Mesendoderm (in vitro differentiated cells): ENCODE measurements around the gene STARD9.
A peak's percentile ranks its signal among the peaks of the same experiment; 100 is the strongest.

Experiments used
- DNase-seq: peaks from one replicate; pipeline ENCODE4 v3.0.0; 2013
- H2AK5ac ChIP-seq: 2 replicates; pipeline ENCODE4 v1.6.1; 2013; ENCODE audit warnings: low read length, inconsistent platforms
- H2BK120ac ChIP-seq: 2 replicates; pipeline ENCODE4 v1.6.1; 2013; ENCODE audit warnings: low read depth, mild to moderate bottlenecking, low read length, moderate library complexity, mixed read lengths
- H2BK15ac ChIP-seq: replicated peaks from 2 replicates; pipeline ENCODE4 v1.6.1; 2013; ENCODE audit warnings: low read depth, mild to moderate bottlenecking, moderate library complexity
- H2BK5ac ChIP-seq: 2 replicates; pipeline ENCODE4 v1.6.1; 2013; ENCODE audit warnings: low read length, inconsistent platforms
- H3K18ac ChIP-seq: 2 replicates; pipeline ENCODE4 v1.6.1; 2013; ENCODE audit warnings: mild to moderate bottlenecking, low read length, mixed read lengths
- H3K23ac ChIP-seq: one replicate; pipeline ENCODE4 v1.6.1; 2013; ENCODE audit warnings: low read length
- H3K27ac ChIP-seq: 2 replicates; pipeline ENCODE4 v1.5.1; 2013; ENCODE audit warnings: low read depth, mild to moderate bottlenecking, inconsistent platforms, low read length, moderate library complexity
- H3K27me3 ChIP-seq: 2 replicates; pipeline ENCODE4 v1.6.1; 2013; ENCODE audit warnings: low read length, control low read depth, mild to moderate bottlenecking, inconsistent platforms; ENCODE audit not compliant: insufficient read depth, poor library complexity
- H3K36me3 ChIP-seq: 2 replicates; pipeline ENCODE4 v1.6.1; 2013; ENCODE audit warnings: low read length, inconsistent platforms; ENCODE audit not compliant: control insufficient read depth, insufficient read depth
- H3K4ac ChIP-seq: one replicate; pipeline ENCODE4 v1.6.1; 2013; ENCODE audit warnings: low read depth, mild to moderate bottlenecking, low read length, moderate library complexity
- H3K4me1 ChIP-seq: 2 replicates; pipeline ENCODE4 v1.6.1; 2013; ENCODE audit warnings: low read depth, low read length, inconsistent platforms; ENCODE audit not compliant: control insufficient read depth
- H3K4me2 ChIP-seq: 2 replicates; pipeline ENCODE4 v1.6.1; 2013; ENCODE audit warnings: low read length
- H3K4me3 ChIP-seq: 2 replicates; pipeline ENCODE4 v1.5.1; 2013; ENCODE audit warnings: mild to moderate bottlenecking, low read length
- H3K56ac ChIP-seq: one replicate; pipeline ENCODE4 v1.6.1; 2013; ENCODE audit warnings: low read length
- H3K79me1 ChIP-seq: 2 replicates; pipeline ENCODE4 v1.6.1; 2013; ENCODE audit warnings: low read length, inconsistent platforms
- H3K79me2 ChIP-seq: 2 replicates; pipeline ENCODE4 v1.6.1; 2013; ENCODE audit warnings: mild to moderate bottlenecking, low read length; ENCODE audit not compliant: control insufficient read depth, insufficient read depth
- H3K9ac ChIP-seq: 2 replicates; pipeline ENCODE4 v1.6.1; 2013; ENCODE audit warnings: low read length, inconsistent platforms
- H4K5ac ChIP-seq: one replicate; pipeline ENCODE4 v1.6.1; 2013; ENCODE audit warnings: low read length
- H4K8ac ChIP-seq: one replicate; pipeline ENCODE4 v1.6.1; 2013; ENCODE audit warnings: low read depth, mild to moderate bottlenecking, control low read depth, low read length, moderate library complexity
- WGBS: extraction: QIAGEN DNeasy Blood & Tissue Kit; methylation state at CpG from one replicate; pipeline ENCODE4 v1.1.7; 2013; ENCODE audit warnings: low lambda C conversion rate, missing lambda C conversion rate; ENCODE audit not compliant: insufficient coverage; ENCODE audit errors: extremely low coverage; 5-methylcytosine and 5-hydroxymethylcytosine counted together

Gene STARD9

DNA sequence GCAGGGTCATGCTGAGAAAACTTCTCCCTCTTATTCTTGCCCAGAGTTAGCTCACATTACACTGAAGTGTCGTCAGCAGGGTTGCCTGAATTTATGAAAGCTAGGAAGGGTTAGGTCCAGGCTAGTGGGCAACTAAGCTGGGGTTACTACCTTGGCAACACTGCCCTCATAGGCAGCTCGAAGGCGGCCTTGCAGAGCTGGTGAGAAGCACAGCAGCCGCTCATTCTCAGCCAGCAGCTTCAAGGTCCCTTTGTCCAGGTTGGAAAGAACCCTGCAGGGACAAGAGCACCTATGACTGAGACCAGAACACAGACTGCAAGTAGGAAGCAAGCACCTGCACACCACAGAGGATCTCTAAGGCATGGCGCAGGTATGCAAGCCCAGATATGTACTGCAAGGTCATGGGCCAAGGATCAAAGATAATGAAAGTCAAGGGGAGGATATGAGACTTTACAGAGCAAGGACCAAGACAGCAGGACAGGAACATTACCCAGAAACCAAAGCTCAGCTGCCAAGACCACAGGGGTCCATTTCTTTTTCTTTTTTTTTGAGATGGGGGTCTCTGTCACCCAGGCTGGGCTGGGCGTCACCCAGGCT is 158.8 kb downstream of the STARD9 start:
- no CpG with 5 or more reads among the region's 6 CpGs for WGBS
- Histone ChIP-seq H3K23ac (no peak overlapping the region), H3K9ac (no peak overlapping the region), H2AK5ac (no peak overlapping the region), H2BK15ac (no peak overlapping the region), H3K18ac (no peak overlapping the region), H2BK120ac (no peak overlapping the region), H4K8ac (no peak overlapping the region), H3K79me2 (peaks cover 2% of the 10 kb centered on the region), H3K56ac (no peak overlapping the region), H3K79me1 (peaks cover 3% of the 10 kb centered on the region), H3K4me2 (no peak overlapping the region), H3K4me3 (no peak overlapping the region), H2BK5ac (no peak overlapping the region), H3K27ac (no peak overlapping the region), H3K4ac (no peak overlapping the region), H3K36me3 (peaks cover 15% of the 10 kb centered on the region), H3K4me1 (peaks cover 4% of the 10 kb centered on the region), H4K5ac (no peak overlapping the region), H3K27me3 (no peaks in the 10 kb centered on the region)
- no peak for DNase-seq

DNA sequence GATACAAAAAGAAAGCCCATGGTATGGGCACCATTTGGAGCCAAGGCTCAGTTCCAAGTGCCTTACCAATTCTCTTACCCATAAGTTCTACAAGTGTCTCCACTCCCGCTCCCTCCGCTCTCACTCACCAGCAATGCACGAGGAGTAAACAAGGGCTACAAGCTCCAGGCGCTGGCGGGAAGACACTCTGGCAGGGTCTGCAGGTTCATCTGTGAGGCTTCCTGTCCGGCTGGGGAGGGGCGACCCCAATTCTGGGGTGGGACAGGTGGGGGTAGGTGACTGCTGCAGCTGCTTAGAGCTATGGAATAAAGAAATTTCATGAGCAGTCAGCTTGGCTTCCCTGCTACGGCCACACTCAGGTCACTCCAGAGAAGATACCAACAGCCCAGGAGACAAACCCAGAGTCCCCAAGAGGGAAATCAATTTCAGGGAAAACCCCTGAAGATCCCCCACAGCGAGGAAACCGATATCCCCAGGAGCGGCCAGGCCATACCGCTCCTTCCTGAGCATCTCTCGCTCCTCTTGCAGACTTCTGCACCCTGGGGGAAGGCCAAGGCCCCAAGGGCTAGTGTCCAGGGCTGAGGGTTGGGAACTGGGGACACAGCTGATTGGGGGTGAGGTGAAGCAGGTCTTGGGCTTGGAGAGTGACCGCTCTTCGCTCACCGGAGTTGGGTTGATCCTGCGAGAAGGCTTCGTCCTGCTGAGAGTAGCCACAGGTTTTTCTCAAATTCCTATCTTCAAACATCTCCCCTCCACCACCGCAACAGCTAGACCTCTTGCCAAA is 160.2 kb downstream of the STARD9 start:
- Histone ChIP-seq H3K23ac (no peak overlapping the region), H4K8ac (no peak overlapping the region), H3K4me1 (peaks cover 4% of the 10 kb centered on the region), H3K27me3 (no peaks in the 10 kb centered on the region), H4K5ac (no peak overlapping the region), H2BK5ac (no peak overlapping the region), H3K79me1 (peaks cover 3% of the 10 kb centered on the region), H3K79me2 (peaks cover 2% of the 10 kb centered on the region), H2AK5ac (no peak overlapping the region), H3K9ac (peak overlapping the region; percentile 85), H3K18ac (no peak overlapping the region), H3K4me3 (peak overlapping the region; percentile 79), H2BK120ac (no peak overlapping the region), H3K4ac (no peak overlapping the region), H3K27ac (no peak overlapping the region), H2BK15ac (no peak overlapping the region), H3K56ac (peak overlapping the region; percentile 95), H3K36me3 (peaks cover 13% of the 10 kb centered on the region), H3K4me2 (peak overlapping the region; percentile 32)
- DNase-seq: no peak
- no CpG with 5 or more reads among the region's 19 CpGs for WGBS

DNA sequence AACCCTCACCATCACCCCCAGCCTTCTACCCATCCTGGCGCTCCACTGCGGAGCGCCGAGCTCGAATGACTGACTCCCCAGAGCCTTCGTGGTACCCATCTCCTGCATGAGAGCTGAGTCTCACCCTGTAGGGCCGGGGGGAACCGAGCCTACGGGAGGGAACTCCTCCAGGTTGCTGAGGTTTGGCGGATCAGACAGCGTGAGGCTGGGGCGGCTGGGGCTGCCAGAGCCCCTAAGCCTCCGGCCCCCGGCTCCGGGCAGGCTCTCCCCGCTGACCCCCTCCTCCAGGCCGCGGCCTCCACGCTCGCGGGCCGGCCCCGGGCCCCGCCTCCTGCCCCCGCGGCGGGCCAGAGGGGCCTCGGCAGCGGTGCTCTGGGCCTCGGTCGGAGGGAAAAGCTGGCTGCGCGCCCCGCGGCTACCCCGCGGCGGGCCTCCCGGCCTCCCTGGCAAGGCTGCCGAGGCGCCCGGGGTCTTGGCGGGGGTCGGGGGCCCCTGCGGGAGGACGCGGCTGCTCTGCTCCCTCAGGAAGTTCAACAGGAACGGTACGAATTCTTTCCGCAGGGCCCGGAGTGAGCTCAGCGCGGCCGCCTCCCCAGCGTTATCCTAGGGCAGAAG is 160.9 kb downstream of the STARD9 start:
- DNase-seq: peak; percentile 35
- Histone ChIP-seq H3K27ac (peak overlapping the region; percentile 9), H3K23ac (no peak overlapping the region), H3K4me1 (peaks cover 4% of the 10 kb centered on the region), H3K4me3 (peak overlapping the region; percentile 79), H3K27me3 (no peaks in the 10 kb centered on the region), H3K9ac (peak overlapping the region; percentile 85), H3K36me3 (peaks cover 10% of the 10 kb centered on the region), H3K79me2 (peaks cover 2% of the 10 kb centered on the region), H3K4ac (peak overlapping the region; percentile 66), H3K79me1 (peaks cover 3% of the 10 kb centered on the region), H4K8ac (no peak overlapping the region), H2BK120ac (no peak overlapping the region), H2AK5ac (no peak overlapping the region), H2BK15ac (no peak overlapping the region), H3K56ac (peak overlapping the region; percentile 95), H3K4me2 (peak overlapping the region; percentile 32), H4K5ac (no peak overlapping the region), H2BK5ac (no peak overlapping the region), H3K18ac (peak overlapping the region; percentile 88)
- WGBS: no CpG with 5 or more reads among the region's 55 CpGs

DNA sequence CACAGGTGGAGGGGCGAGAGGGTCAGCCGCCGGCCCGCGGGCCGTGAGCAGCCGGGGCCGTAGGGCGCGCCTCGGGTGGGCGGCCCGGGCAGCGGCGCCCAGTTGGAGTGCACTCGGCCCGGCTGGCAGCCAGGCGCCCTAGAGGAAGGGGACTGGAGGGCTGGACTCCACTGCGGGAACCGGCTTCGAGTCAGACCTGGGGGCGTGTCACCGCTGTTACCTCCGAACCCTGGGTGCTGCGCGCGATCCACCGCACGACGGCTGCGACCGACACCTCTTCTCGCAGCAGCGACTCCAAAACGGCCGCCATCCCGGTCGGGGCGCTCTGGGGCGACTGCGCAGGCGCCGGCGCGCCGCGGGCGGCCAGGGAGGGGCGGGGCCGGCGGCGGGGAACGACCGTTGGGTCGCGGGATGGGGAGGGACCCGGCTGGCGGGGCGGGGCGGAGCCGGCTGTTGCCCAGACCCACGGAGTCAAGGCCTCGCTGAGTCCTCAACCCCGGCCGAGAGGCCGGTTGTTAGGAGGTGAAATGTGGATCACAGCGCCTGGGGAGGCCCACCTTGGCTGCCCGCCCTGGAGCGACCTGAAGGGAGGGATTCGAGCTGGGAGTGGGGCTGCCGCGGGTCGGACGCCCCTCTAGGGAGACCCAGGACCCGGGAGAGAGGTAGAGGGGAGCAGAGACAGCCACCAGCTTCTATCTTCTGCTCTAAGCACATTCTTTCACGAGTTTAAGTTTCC is 161.6 kb downstream of the STARD9 start, which contains the start of gene CDAN1:
Gene CDAN1 (minus strand): TSS at position 336 of the 736 bp plus-strand sequence. CDS start 26 bp downstream, at position 310.
- Histone ChIP-seq H3K79me1 (peaks cover 3% of the 10 kb centered on the region), H3K23ac (no peak within 1 kb of the TSS), H2BK120ac (no peak within 1 kb of the TSS), H3K4me2 (peak within 1 kb of the TSS; percentile 84), H2AK5ac (no peak within 1 kb of the TSS), H4K5ac (peak within 1 kb of the TSS; percentile 91), H3K56ac (peak within 1 kb of the TSS; percentile 95), H3K4ac (peak within 1 kb of the TSS; percentile 66), H3K36me3 (peaks cover 10% of the 10 kb centered on the region), H3K18ac (peak within 1 kb of the TSS; percentile 88), H3K9ac (peak within 1 kb of the TSS; percentile 95), H3K27ac (peak within 1 kb of the TSS; percentile 63), H2BK5ac (no peak within 1 kb of the TSS), H3K4me3 (peak within 1 kb of the TSS; percentile 79), H3K79me2 (peaks cover 2% of the 10 kb centered on the region), H3K4me1 (peaks cover 4% of the 10 kb centered on the region), H3K27me3 (no peaks in the 10 kb centered on the region), H4K8ac (peak within 1 kb of the TSS; percentile 30), H2BK15ac (no peak within 1 kb of the TSS)
- no CpG with 5 or more reads among the region's 76 CpGs for WGBS
- DNase-seq: peak; percentile 86

DNA sequence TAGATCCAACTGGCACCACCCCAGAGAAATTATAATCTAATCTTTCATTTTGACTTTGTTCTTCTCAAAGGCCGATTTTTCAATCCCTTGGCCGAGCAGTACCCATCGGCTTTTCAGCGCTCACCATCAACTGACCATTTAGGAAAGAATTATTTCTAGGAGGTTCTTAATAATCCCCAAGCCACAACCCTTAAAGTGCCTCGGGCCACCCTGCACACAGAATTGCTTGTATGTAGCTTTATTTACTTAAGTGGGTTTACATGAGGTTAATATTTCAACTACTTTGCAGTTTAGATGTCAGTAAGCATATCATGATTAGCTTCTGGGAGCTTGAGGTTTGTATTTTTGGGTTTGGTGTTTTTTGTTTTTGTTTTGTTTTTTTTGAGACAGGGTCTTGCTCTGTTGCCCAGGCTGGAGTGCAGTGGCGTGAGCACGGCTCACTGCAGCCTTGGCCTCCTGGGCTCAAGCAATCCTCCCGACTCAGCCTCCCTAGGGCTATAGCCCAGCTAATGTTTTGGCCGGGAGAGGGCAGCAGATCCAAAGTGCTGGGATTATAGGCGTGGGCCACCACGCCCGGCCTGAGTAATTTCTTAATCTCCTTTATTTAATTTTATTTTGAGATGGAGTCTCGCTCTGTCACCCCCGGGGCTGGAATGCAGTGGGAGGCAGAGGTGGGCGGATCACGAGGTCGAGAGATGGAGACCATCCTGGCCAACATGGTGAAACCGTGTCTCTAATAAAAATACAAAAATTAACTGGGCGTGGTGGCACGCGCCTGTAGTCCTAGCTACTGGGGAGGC is 162.3 kb downstream of the STARD9 start:
- Histone ChIP-seq H3K56ac (peak overlapping the region; percentile 93), H3K4ac (no peak overlapping the region), H3K79me2 (peaks cover 2% of the 10 kb centered on the region), H3K27me3 (no peaks in the 10 kb centered on the region), H3K4me1 (peaks cover 4% of the 10 kb centered on the region), H3K23ac (no peak overlapping the region), H4K8ac (peak overlapping the region; percentile 30), H3K79me1 (peaks cover 3% of the 10 kb centered on the region), H2BK15ac (no peak overlapping the region), H3K18ac (no peak overlapping the region), H2BK5ac (no peak overlapping the region), H2AK5ac (no peak overlapping the region), H3K36me3 (peaks cover 6% of the 10 kb centered on the region), H4K5ac (peak overlapping the region; percentile 91), H2BK120ac (no peak overlapping the region), H3K4me2 (peak overlapping the region; percentile 84), H3K9ac (peak overlapping the region; percentile 95), H3K4me3 (no peak overlapping the region), H3K27ac (peak overlapping the region; percentile 63)
- peak; percentile 6 for DNase-seq
- WGBS: no CpG with 5 or more reads among the region's 21 CpGs
